DOHH2 (cell line): ENCODE measurements around the gene CLDN34.

Experiments used
- H3F3A ChIP-seq: fragments of 200-600 bp; sonication (generic), shearing (Covaris generic); 2 replicates; pipeline ENCODE4 v1.6.0; 2016; ENCODE audit warnings: antibody characterized with exemption, mild to moderate bottlenecking; ENCODE audit not compliant: control insufficient read depth, insufficient read depth
- H3K27ac ChIP-seq: fragments of 200-600 bp; sonication (generic); 2 replicates; pipeline ENCODE4 v1.5.1; 2014; ENCODE audit warnings: low read depth, mild to moderate bottlenecking, low read length, moderate library complexity
- H3K27me3 ChIP-seq: fragments of 200-600 bp; sonication (generic); 2 replicates; pipeline ENCODE4 v1.6.1; 2014; ENCODE audit warnings: mild to moderate bottlenecking, low read length, mixed read lengths; ENCODE audit not compliant: control insufficient read depth
- H3K36me3 ChIP-seq: fragments of 200-600 bp; sonication (generic); 2 replicates; pipeline ENCODE4 v1.6.1; 2014; ENCODE audit warnings: mild to moderate bottlenecking, low read length, moderate library complexity, mixed read lengths; ENCODE audit not compliant: control insufficient read depth
- H3K4me1 ChIP-seq: fragments of 200-600 bp; sonication (generic); 2 replicates; pipeline ENCODE4 v1.6.1; 2014; ENCODE audit warnings: mild to moderate bottlenecking, low read length, mixed read lengths; ENCODE audit not compliant: control insufficient read depth
- H3K4me2 ChIP-seq: fragments of 200-600 bp; sonication (generic); 2 replicates; pipeline ENCODE4 v1.6.0; 2014; ENCODE audit warnings: mild to moderate bottlenecking, low read length, moderate library complexity
- H3K4me3 ChIP-seq: fragments of 200-600 bp; sonication (generic); 2 replicates; pipeline ENCODE4 v1.5.1; 2014; ENCODE audit warnings: mild to moderate bottlenecking, low read length, mixed read lengths
- H3K79me2 ChIP-seq: fragments of 200-600 bp; sonication (generic); 2 replicates; pipeline ENCODE4 v1.6.1; 2014; ENCODE audit warnings: mild to moderate bottlenecking, low read length, mixed read lengths; ENCODE audit not compliant: control insufficient read depth
- H3K9me2 ChIP-seq: fragments of 200-600 bp; sonication (generic); replicated peaks from 2 replicates; pipeline ENCODE4 v1.6.1; 2014; ENCODE audit warnings: mild to moderate bottlenecking, low read length, mixed read lengths; ENCODE audit not compliant: control insufficient read depth
- H3K9me3 ChIP-seq: fragments of 200-600 bp; sonication (generic); 2 replicates; pipeline ENCODE4 v1.6.1; 2014; ENCODE audit warnings: antibody characterized with exemption, low read length, mixed read lengths; ENCODE audit not compliant: control insufficient read depth, insufficient read depth
- H4K20me1 ChIP-seq: fragments of 200-600 bp; sonication (generic); 2 replicates; pipeline ENCODE4 v1.6.0; 2014; ENCODE audit warnings: low read depth, mild to moderate bottlenecking, antibody characterized with exemption, low read length, moderate library complexity; ENCODE audit not compliant: control insufficient read depth, insufficient read depth
- EZH2phosphoT487 ChIP-seq: fragments of 200-600 bp; sonication (generic); IDR thresholded peaks from 2 replicates; pipeline ENCODE4 v1.6.1; 2017; ENCODE audit warnings: borderline replicate concordance, mild to moderate bottlenecking, antibody characterized with exemption, low read length, moderate library complexity, mixed read lengths
- TF ChIP-seq, protein P1 (sequence below): fragments of 200-600 bp; sonication (generic); IDR thresholded peaks from one replicate; pipeline ENCODE4 v1.5.1; 2014; ENCODE audit warnings: antibody characterized with exemption, mild to moderate bottlenecking, low read depth, low read length; ENCODE audit not compliant: poor library complexity, severe bottlenecking

The CLDN34 gene

DNA sequence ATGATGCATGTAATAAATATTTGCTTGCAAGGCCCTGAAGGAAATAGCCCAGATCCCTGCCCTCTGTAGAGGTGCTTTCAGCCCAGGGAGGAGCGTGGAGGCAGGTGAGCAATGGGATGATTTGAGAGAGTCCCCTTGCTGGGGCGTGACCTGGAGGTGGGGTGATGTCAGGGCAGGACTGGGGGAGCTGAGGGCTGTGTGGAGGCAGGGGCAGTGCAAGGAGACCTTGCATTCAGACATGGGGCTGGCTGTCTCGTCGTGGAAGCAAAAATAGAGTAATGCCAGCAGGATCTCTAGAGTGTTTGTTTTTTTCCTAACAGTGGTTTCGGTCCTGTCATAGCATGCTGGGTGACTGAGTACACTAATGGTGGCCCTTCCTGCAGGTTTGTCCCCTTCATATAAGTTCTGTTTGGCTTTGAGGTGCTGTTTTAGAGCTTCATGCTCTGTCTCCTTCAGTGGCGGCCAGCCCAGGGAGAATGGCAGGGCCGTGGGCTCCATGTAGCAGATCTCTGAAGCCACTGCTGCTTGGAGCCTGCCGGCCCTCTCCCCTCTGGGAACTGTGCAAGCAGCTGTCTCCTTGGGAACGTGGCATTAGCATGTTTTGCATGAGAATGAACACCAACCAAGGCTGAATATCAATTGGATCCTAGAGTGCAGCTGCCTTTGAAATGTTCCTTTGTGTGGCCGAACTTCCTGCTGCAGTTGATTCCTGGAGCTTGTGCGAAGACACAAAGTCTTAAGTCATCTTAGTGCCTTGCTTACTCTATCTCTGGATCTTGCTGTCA, 39.3 kb upstream of the CLDN34 start:
- Histone ChIP-seq H3F3A (no peaks in the 10 kb centered on the region), H4K20me1 (no peaks in the 10 kb centered on the region), H3K36me3 (no peaks in the 10 kb centered on the region), H3K9me2 (no peaks in the 10 kb centered on the region), H3K4me3 (no peak overlapping the region), H3K9me3 (no peaks in the 10 kb centered on the region), H3K4me2 (no peak overlapping the region), H3K4me1 (no peaks in the 10 kb centered on the region), H3K79me2 (no peaks in the 10 kb centered on the region), H3K27me3 (no peaks in the 10 kb centered on the region), H3K27ac (no peak overlapping the region)
- TF ChIP-seq, protein P1, sequence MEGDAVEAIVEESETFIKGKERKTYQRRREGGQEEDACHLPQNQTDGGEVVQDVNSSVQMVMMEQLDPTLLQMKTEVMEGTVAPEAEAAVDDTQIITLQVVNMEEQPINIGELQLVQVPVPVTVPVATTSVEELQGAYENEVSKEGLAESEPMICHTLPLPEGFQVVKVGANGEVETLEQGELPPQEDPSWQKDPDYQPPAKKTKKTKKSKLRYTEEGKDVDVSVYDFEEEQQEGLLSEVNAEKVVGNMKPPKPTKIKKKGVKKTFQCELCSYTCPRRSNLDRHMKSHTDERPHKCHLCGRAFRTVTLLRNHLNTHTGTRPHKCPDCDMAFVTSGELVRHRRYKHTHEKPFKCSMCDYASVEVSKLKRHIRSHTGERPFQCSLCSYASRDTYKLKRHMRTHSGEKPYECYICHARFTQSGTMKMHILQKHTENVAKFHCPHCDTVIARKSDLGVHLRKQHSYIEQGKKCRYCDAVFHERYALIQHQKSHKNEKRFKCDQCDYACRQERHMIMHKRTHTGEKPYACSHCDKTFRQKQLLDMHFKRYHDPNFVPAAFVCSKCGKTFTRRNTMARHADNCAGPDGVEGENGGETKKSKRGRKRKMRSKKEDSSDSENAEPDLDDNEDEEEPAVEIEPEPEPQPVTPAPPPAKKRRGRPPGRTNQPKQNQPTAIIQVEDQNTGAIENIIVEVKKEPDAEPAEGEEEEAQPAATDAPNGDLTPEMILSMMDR, result no peak
- TF ChIP-seq EZH2phosphoT487, result no peak

DNA sequence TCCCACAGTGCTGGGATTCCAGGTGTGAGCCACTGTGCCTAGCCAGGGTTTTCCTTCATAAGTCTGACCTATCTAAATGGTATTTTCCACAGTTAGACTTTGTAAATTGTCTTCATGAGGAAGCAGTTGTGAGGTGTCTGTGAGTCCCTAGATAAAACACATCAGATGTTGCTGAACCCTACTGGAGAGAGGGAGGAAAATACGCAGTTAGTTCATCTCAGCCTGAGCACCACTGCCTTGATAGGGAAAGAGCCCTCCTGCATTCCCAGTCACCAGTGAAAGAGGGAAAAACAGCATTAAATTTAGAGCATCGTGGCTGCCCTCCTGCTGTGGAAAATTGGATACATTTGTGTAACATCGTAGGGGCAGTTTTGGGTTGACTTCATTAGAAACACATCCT, 31.7 kb upstream of the CLDN34 start:
- no peaks in the 10 kb centered on the region for H4K20me1 ChIP-seq
- no peak for TF ChIP-seq EZH2phosphoT487
- TF ChIP-seq, protein P1, result no peak
- no peaks in the 10 kb centered on the region for H3K27me3 ChIP-seq
- no peaks in the 10 kb centered on the region for H3K4me1 ChIP-seq
- no peak overlapping the region for H3K4me3 ChIP-seq
- no peaks in the 10 kb centered on the region for H3K36me3 ChIP-seq
- H3K79me2 ChIP-seq, result no peaks in the 10 kb centered on the region
- H3K9me2 ChIP-seq, result no peaks in the 10 kb centered on the region
- no peak overlapping the region for H3K27ac ChIP-seq
- no peak overlapping the region for H3K4me2 ChIP-seq
- H3K9me3 ChIP-seq, result no peaks in the 10 kb centered on the region
- no peaks in the 10 kb centered on the region for H3F3A ChIP-seq

GRCh38 chrX:9937761-9938160, 29.4 kb upstream of the CLDN34 start:
- no peak overlapping the region for H3K4me2 ChIP-seq
- no peaks in the 10 kb centered on the region for H4K20me1 ChIP-seq
- H3K27ac ChIP-seq, result no peak overlapping the region
- H3K27me3 ChIP-seq, result 0 out of 2 replicates have a peak, but pooled peaks cover 5% of the 10 kb centered on the region
- no peak overlapping the region for H3K4me3 ChIP-seq
- TF ChIP-seq, protein P1, result no peak
- TF ChIP-seq EZH2phosphoT487, result no peak
- H3K4me1 ChIP-seq, result no peaks in the 10 kb centered on the region
- no peaks in the 10 kb centered on the region for H3K36me3 ChIP-seq
- no peaks in the 10 kb centered on the region for H3K9me2 ChIP-seq
- no peaks in the 10 kb centered on the region for H3F3A ChIP-seq
- no peaks in the 10 kb centered on the region for H3K79me2 ChIP-seq
- H3K9me3 ChIP-seq, result no peaks in the 10 kb centered on the region
